A549 treated with ZK216348 at 1 μM for 4 hours (cell line): ENCODE measurements around the gene TOP1. TPM values are rescaled to one million over a fixed set of nuclear protein-coding genes. Genes with fewer than 3 reads are reported as not detected.

Experiments
- total RNA-seq: library from RNA; stranded (reverse); fragments of 200-300 nt; extraction: Qiagen RNA extraction; gene quantifications from 5 replicates; pipeline ENCODE4 v1.2.3, GENCODE V29; 2022; ENCODE audit warnings: low read depth

Gene TOP1
- total RNA-seq, result 98.2 to 163 TPM (median 114 TPM) in 5 replicates

GRCh38 chr20:41028359-41029149 is at the start of gene TOP1:
TSS of gene TOP1 (plus strand) at chr20:41028822. CDS start at chr20:41029068, 246 bp downstream.

GRCh38 chr20:41136680-41137613 is 108.3 kb downstream of the TOP1 start, which contains the start of gene PLCG1:
TSS of gene PLCG1 (plus strand) at chr20:41137543. CDS start at chr20:41137642, 99 bp downstream.

Other genes starting within 250 kb of the TOP1 start
- gene PLCG1, start 108.7 kb downstream of the TOP1 start, total RNA-seq, result 35.2 to 46.0 TPM (median 38.9 TPM) in 5 replicates